HepG2 (cell line): ENCODE results near the gene PCNA. TPM values are rescaled to one million over a fixed set of nuclear protein-coding genes. Genes with fewer than 3 reads are reported as not detected.

Experiments used
- ADNP ChIP-seq: sonication (generic); formaldehyde crosslinking; IDR thresholded peaks from 2 replicates; pipeline ENCODE4 v1.4.0; 2020; ENCODE audit warnings: missing genetic modification reagents
- AFF4 ChIP-seq: sonication (generic); formaldehyde crosslinking; IDR thresholded peaks from 2 replicates; pipeline ENCODE4 v1.4.0; 2020; ENCODE audit warnings: missing genetic modification reagents
- ARNT ChIP-seq: fragments of 450-650 bp; IDR thresholded peaks from 2 replicates; pipeline ENCODE4 v1.6.1; 2017
- ATF5 ChIP-seq: sonication (generic); formaldehyde crosslinking; IDR thresholded peaks from 2 replicates; pipeline ENCODE4 v1.4.0; 2020; ENCODE audit warnings: mild to moderate bottlenecking, low read depth, missing genetic modification reagents
- HMGXB3 ChIP-seq: sonication (generic); formaldehyde crosslinking; IDR thresholded peaks from 2 replicates; pipeline ENCODE4 v1.4.0; 2020; ENCODE audit warnings: missing genetic modification reagents, borderline replicate concordance
- JDP2 ChIP-seq: sonication (generic); formaldehyde crosslinking; IDR thresholded peaks from 2 replicates; pipeline ENCODE4 v1.8.1; 2022; ENCODE audit warnings: missing genetic modification reagents, borderline replicate concordance
- KLF12 ChIP-seq: sonication (generic); formaldehyde crosslinking; IDR thresholded peaks from 2 replicates; pipeline ENCODE4 v1.4.0; 2020; ENCODE audit warnings: missing genetic modification reagents, borderline replicate concordance
- KLF13 ChIP-seq: sonication (generic); formaldehyde crosslinking; IDR thresholded peaks from 2 replicates; pipeline ENCODE4 v1.4.0; 2020; ENCODE audit warnings: mild to moderate bottlenecking, missing genetic modification reagents
- MED1 ChIP-seq: sonication (generic); formaldehyde crosslinking; IDR thresholded peaks from 2 replicates; pipeline ENCODE4 v1.4.0; 2020; ENCODE audit warnings: missing genetic modification reagents
- SAP130 ChIP-seq: IDR thresholded peaks from 2 replicates; pipeline ENCODE4 v1.6.1; 2016; ENCODE audit warnings: low read depth
- SOX6 ChIP-seq, 2 experiments: fragments of 450-650 bp in 1 of 2; sonication (generic) in 1 of 2; formaldehyde crosslinking in 1 of 2; IDR thresholded peaks; 2 replicates each; pipeline versions ENCODE4 v1.4.0 to v1.6.1; 2017 to 2020; ENCODE audit warnings: antibody characterized with exemption in 1 of 2, mild to moderate bottlenecking in 1 of 2, missing genetic modification reagents in 1 of 2
- SRF ChIP-seq: IDR thresholded peaks from 2 replicates; pipeline ENCODE4 v1.6.1; 2011; ENCODE audit warnings: mild to moderate bottlenecking, low read depth, low read length, moderate library complexity
- TP53 ChIP-seq: sonication (generic); formaldehyde crosslinking; conservative IDR thresholded peaks from 2 replicates; pipeline ENCODE4 v1.4.0; 2020; ENCODE audit warnings: missing genetic modification reagents
- XBP1 ChIP-seq: sonication (generic); formaldehyde crosslinking; IDR thresholded peaks from 2 replicates; pipeline ENCODE4 v1.5.0; 2020; ENCODE audit warnings: missing genetic modification reagents
- YEATS2 ChIP-seq: sonication (generic); formaldehyde crosslinking; IDR thresholded peaks from 2 replicates; pipeline ENCODE4 v1.4.0; 2020; ENCODE audit warnings: missing genetic modification reagents, borderline replicate concordance
- ZNF12 ChIP-seq: sonication (generic); formaldehyde crosslinking; IDR thresholded peaks from 2 replicates; pipeline ENCODE4 v1.5.0; 2020; ENCODE audit warnings: missing genetic modification reagents
- ZNF260 ChIP-seq: sonication (generic); formaldehyde crosslinking; IDR thresholded peaks from 2 replicates; pipeline ENCODE4 v1.4.0; 2020; ENCODE audit warnings: missing genetic modification reagents, low read depth, mild to moderate bottlenecking, borderline replicate concordance
- ZNF354B ChIP-seq: sonication (generic); formaldehyde crosslinking; IDR thresholded peaks from 2 replicates; pipeline ENCODE4 v1.8.0; 2022; ENCODE audit warnings: mild to moderate bottlenecking, missing genetic modification reagents
- ZNF460 ChIP-seq: sonication (generic); formaldehyde crosslinking; IDR thresholded peaks from 2 replicates; pipeline ENCODE4 v1.5.1; 2020; ENCODE audit warnings: missing genetic modification reagents, mild to moderate bottlenecking, borderline replicate concordance
- ZNF510 ChIP-seq: sonication (generic); formaldehyde crosslinking; IDR thresholded peaks from 2 replicates; pipeline ENCODE4 v1.4.0; 2020; ENCODE audit warnings: low read depth, mild to moderate bottlenecking, missing genetic modification reagents
- ZNF589 ChIP-seq: sonication (generic); formaldehyde crosslinking; conservative IDR thresholded peaks from 2 replicates; pipeline ENCODE4 v1.8.0; 2022; ENCODE audit warnings: mild to moderate bottlenecking, moderate library complexity, missing genetic modification reagents
- ZSCAN25 ChIP-seq: sonication (generic); formaldehyde crosslinking; IDR thresholded peaks from 2 replicates; pipeline ENCODE4 v1.8.0; 2022; ENCODE audit warnings: mild to moderate bottlenecking, missing genetic modification reagents
- polyA plus RNA-seq, 8 experiments: library from polyadenylated mRNA; depleted of rRNA in 3 of 8; stranded (reverse) in 7 of 8; unstranded in 1 of 8; fragments of >200 nt; fragmentation: Illumina TruSeq in 4 of 8; extraction: Trizol in 4 of 8; gene quantifications; 2 replicates each; pipeline versions ENCODE4 v1.2.1 to v1.2.3, GENCODE V29; 2011 to 2016; ENCODE audit warnings: low read depth in 4 of 8, missing spikeins in 1 of 8, mixed read lengths in 1 of 8; ENCODE audit not compliant: insufficient read depth in 1 of 8
- total RNA-seq, 5 experiments: library from RNA; depleted of rRNA; stranded (reverse); fragments of >200 nt; fragmentation: Illumina TruSeq; extraction: Trizol; gene quantifications; 2 replicates each; pipeline ENCODE4 v1.2.3, GENCODE V29; 2016; ENCODE audit warnings: low read depth in 1 of 5

The PCNA gene
- total and polyA plus RNA-seq, 2 of the 13 experiments (the other 11 are each of a cell fraction or from before 2014, with no cell fraction given), result 229 to 655 TPM

- TF ChIP-seq MED1 (CRISPR knock-in tag) (peak; percentile 85), SRF (no peak), ZNF589 (CRISPR knock-in tag) (no peak), ZNF12 (CRISPR knock-in tag) (peak; percentile 32; the same call in 1 of the 2 replicates), KLF12 (no peak), SOX6 (IDR thresholded peaks at IDR 0.05) (no peak), SOX6 (CRISPR knock-in tag; IDR thresholded peaks at IDR 0.05) (peak; percentile 15; the same call in 1 of the 2 replicates), ZSCAN25 (CRISPR knock-in tag) (no peak), ARNT (no peak), TP53 (CRISPR knock-in tag) (no peak), ZNF510 (CRISPR knock-in tag) (no peak), KLF13 (CRISPR knock-in tag) (no peak), ZNF354B (no peak), HMGXB3 (CRISPR knock-in tag) (no peak), AFF4 (CRISPR knock-in tag) (no peak), ATF5 (CRISPR knock-in tag) (no peak), YEATS2 (CRISPR knock-in tag) (no peak), SAP130 (peak; percentile 84), JDP2 (CRISPR knock-in tag) (no peak), ZNF460 (CRISPR knock-in tag) (no peak), ADNP (CRISPR knock-in tag) (no peak), XBP1 (CRISPR knock-in tag) (no peak), ZNF260 (no peak)
Observed at GRCh38 chr20:5156675-5157448, 37.1 kb upstream of the PCNA start (continued).
